HCT116 (cell line): ENCODE results near the gene DPY30.

ENCODE experiments used
- CBX3 ChIP-seq: IDR thresholded peaks from 2 replicates; pipeline ENCODE4 v1.6.1; 2012; ENCODE audit warnings: low read depth
- CTCF ChIP-seq, 3 experiments: fragments of 200-600 bp in 1 of 3; sonication (generic) in 1 of 3; IDR thresholded peaks in 2 of 3; conservative IDR thresholded peaks in 1 of 3; 2 replicates each; pipeline ENCODE4 v1.5.1; 2012 to 2017; ENCODE audit warnings: low read depth in 2 of 3, low read length in 2 of 3, antibody characterized with exemption in 1 of 3, borderline replicate concordance in 1 of 3, control low read depth in 1 of 3, mild to moderate bottlenecking in 1 of 3, mixed read lengths in 1 of 3, mixed run types in 1 of 3, moderate library complexity in 1 of 3; ENCODE audit not compliant: insufficient read depth in 1 of 3
- EGR1 ChIP-seq: IDR thresholded peaks from 2 replicates; pipeline ENCODE4 v1.6.1; 2012; ENCODE audit warnings: low read depth
- EZH2 ChIP-seq: fragments of 200-600 bp; sonication (generic); IDR thresholded peaks from 2 replicates; pipeline ENCODE4 v1.6.1; 2017; ENCODE audit warnings: antibody characterized with exemption, mixed run types
- EZH2phosphoT487 ChIP-seq: fragments of 200-600 bp; IDR thresholded peaks from 2 replicates; pipeline ENCODE4 v1.6.1; 2018; ENCODE audit warnings: antibody characterized with exemption, borderline replicate concordance
- FOSL1 ChIP-seq: IDR thresholded peaks from 2 replicates; pipeline ENCODE4 v1.6.1; 2012; ENCODE audit warnings: low read depth
- JUND ChIP-seq: IDR thresholded peaks from 2 replicates; pipeline ENCODE4 v1.6.1; 2012
- POLR2A ChIP-seq: IDR thresholded peaks from 2 replicates; pipeline ENCODE4 v1.7.0; 2011; ENCODE audit warnings: borderline replicate concordance; ENCODE audit not compliant: insufficient read depth, insufficient read length; ENCODE audit errors: extremely low read depth
- POLR2AphosphoS5 ChIP-seq: IDR thresholded peaks from 2 replicates; pipeline ENCODE4 v1.6.1; 2011; ENCODE audit warnings: mild to moderate bottlenecking, low read depth, low read length, moderate library complexity
- RAD21 ChIP-seq: IDR thresholded peaks from 2 replicates; pipeline ENCODE4 v1.6.1; 2012; ENCODE audit warnings: low read depth, mild to moderate bottlenecking
- SIN3A ChIP-seq: IDR thresholded peaks from 2 replicates; pipeline ENCODE4 v1.6.1; 2012; ENCODE audit warnings: low read depth
- SP1 ChIP-seq: IDR thresholded peaks from 2 replicates; pipeline ENCODE4 v1.6.1; 2012; ENCODE audit warnings: low read depth
- YY1 ChIP-seq: IDR thresholded peaks from 2 replicates; pipeline ENCODE4 v1.6.1; 2011; ENCODE audit warnings: low read length, low read depth, moderate library complexity, mild to moderate bottlenecking; ENCODE audit not compliant: insufficient replicate concordance; ENCODE audit errors: extremely low read depth
- TF ChIP-seq, protein P1 (sequence below): IDR thresholded peaks from 2 replicates; pipeline ENCODE4 v1.6.1; 2012; ENCODE audit warnings: low read depth

- TF ChIP-seq CTCF (IDR thresholded peaks at IDR 0.05 in 2 of 3, conservative IDR thresholded peaks at IDR 0.05 in 1 of 3; ENCODE audit: borderline replicate concordance in 1 of 3, insufficient read depth in 1 of 3, low read depth in 2 of 3, low read length in 2 of 3) (no peak), EGR1 (no peak), POLR2A (no peak), SP1 (no peak), FOSL1 (no peak), EZH2phosphoT487 (no peak), POLR2AphosphoS5 (no peak), RAD21 (no peak), CBX3 (no peak), YY1 (no peak), JUND (no peak), SIN3A (no peak), EZH2 (no peak)
- TF ChIP-seq, protein P1, sequence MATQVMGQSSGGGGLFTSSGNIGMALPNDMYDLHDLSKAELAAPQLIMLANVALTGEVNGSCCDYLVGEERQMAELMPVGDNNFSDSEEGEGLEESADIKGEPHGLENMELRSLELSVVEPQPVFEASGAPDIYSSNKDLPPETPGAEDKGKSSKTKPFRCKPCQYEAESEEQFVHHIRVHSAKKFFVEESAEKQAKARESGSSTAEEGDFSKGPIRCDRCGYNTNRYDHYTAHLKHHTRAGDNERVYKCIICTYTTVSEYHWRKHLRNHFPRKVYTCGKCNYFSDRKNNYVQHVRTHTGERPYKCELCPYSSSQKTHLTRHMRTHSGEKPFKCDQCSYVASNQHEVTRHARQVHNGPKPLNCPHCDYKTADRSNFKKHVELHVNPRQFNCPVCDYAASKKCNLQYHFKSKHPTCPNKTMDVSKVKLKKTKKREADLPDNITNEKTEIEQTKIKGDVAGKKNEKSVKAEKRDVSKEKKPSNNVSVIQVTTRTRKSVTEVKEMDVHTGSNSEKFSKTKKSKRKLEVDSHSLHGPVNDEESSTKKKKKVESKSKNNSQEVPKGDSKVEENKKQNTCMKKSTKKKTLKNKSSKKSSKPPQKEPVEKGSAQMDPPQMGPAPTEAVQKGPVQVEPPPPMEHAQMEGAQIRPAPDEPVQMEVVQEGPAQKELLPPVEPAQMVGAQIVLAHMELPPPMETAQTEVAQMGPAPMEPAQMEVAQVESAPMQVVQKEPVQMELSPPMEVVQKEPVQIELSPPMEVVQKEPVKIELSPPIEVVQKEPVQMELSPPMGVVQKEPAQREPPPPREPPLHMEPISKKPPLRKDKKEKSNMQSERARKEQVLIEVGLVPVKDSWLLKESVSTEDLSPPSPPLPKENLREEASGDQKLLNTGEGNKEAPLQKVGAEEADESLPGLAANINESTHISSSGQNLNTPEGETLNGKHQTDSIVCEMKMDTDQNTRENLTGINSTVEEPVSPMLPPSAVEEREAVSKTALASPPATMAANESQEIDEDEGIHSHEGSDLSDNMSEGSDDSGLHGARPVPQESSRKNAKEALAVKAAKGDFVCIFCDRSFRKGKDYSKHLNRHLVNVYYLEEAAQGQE = no peak
Measured at GRCh38 chr2:31979018-31979417, 60.6 kb downstream of the DPY30 start.
